Type B pancreatic cell (in vitro differentiated cells): ENCODE results near the gene WNT9A. TPM values are rescaled to one million over a fixed set of nuclear protein-coding genes. Genes with fewer than 3 reads are reported as not detected.
A peak's percentile ranks its signal among the peaks of the same experiment; 100 is the strongest.

Source experiments
- DNase-seq: peaks from one replicate; pipeline ENCODE4 v3.0.0; 2021; ENCODE audit warnings: mixed read lengths; ENCODE audit not compliant: unreplicated experiment; ENCODE audit errors: extremely low spot score
- H3K27ac Mint-ChIP-seq: 2 replicates; pipeline ENCODE4 v1.8.0; 2021; ENCODE audit warnings: mild to moderate bottlenecking, mixed read lengths
- H3K27me3 Mint-ChIP-seq: 2 replicates; pipeline ENCODE4 v1.8.0; 2021; ENCODE audit warnings: mixed read lengths
- H3K36me3 Mint-ChIP-seq: 2 replicates; pipeline ENCODE4 v1.8.0; 2021; ENCODE audit warnings: mixed read lengths
- H3K4me1 Mint-ChIP-seq: one replicate; pipeline ENCODE4 v1.8.0; 2021; ENCODE audit warnings: mixed read lengths; ENCODE audit not compliant: unreplicated experiment
- H3K4me3 Mint-ChIP-seq: 2 replicates; pipeline ENCODE4 v1.8.0; 2021; ENCODE audit warnings: mild to moderate bottlenecking, mixed read lengths
- H3K9me3 Mint-ChIP-seq: 2 replicates; pipeline ENCODE4 v1.8.0; 2021; ENCODE audit warnings: mixed read lengths
- CTCF ChIP-seq: fragments of 200-600 bp; sonication (generic); conservative IDR thresholded peaks from 2 replicates; pipeline ENCODE4 v1.5.0; 2021; ENCODE audit warnings: antibody characterized with exemption, mild to moderate bottlenecking
- total RNA-seq: library from RNA; stranded (reverse); gene quantifications from 2 replicates; pipeline ENCODE4 v1.2.1, GENCODE V29; 2021; ENCODE audit warnings: low replicate concordance

WNT9A gene
- total RNA-seq, 1 donor from 2014 or later = 4.3 TPM

GRCh38 chr1:227902641-227902990 is 45.1 kb downstream of the WNT9A start:
- DNase-seq = no peak
- peaks cover 11% of the 10 kb centered on the region for H3K4me1 Mint-ChIP-seq
- no peak overlapping the region for H3K4me3 Mint-ChIP-seq
- no peak for TF ChIP-seq CTCF
- no peaks in the 10 kb centered on the region for H3K9me3 Mint-ChIP-seq
- no peaks in the 10 kb centered on the region for H3K27me3 Mint-ChIP-seq
- H3K27ac Mint-ChIP-seq = no peak overlapping the region
- H3K36me3 Mint-ChIP-seq = no peaks in the 10 kb centered on the region

GRCh38 chr1:227901906-227902640 is 45.7 kb downstream of the WNT9A start:
- Mint-ChIP-seq H3K27ac (peak overlapping the region; percentile 24), H3K4me3 (no peak overlapping the region), H3K27me3 (no peaks in the 10 kb centered on the region), H3K9me3 (no peaks in the 10 kb centered on the region), H3K36me3 (no peaks in the 10 kb centered on the region), H3K4me1 (peaks cover 8% of the 10 kb centered on the region)
- DNase-seq = no peak
- TF ChIP-seq CTCF = no peak

- Mint-ChIP-seq H3K36me3 (no peaks in the 10 kb centered on the region), H3K27ac (no peak overlapping the region), H3K4me3 (no peak overlapping the region), H3K4me1 (peaks cover 4% of the 10 kb centered on the region), H3K9me3 (no peaks in the 10 kb centered on the region), H3K27me3 (no peaks in the 10 kb centered on the region)
- no peak for TF ChIP-seq CTCF
- DNase-seq = no peak
Observed at GRCh38 chr1:227901239-227901905, 46.4 kb downstream of the WNT9A start.

GRCh38 chr1:227900571-227901051 is 47.1 kb downstream of the WNT9A start:
- peaks cover 4% of the 10 kb centered on the region for H3K4me1 Mint-ChIP-seq
- H3K9me3 Mint-ChIP-seq = no peaks in the 10 kb centered on the region
- H3K27me3 Mint-ChIP-seq = no peaks in the 10 kb centered on the region
- DNase-seq = no peak
- H3K36me3 Mint-ChIP-seq = no peaks in the 10 kb centered on the region
- H3K4me3 Mint-ChIP-seq = no peak overlapping the region
- no peak overlapping the region for H3K27ac Mint-ChIP-seq
- no peak for TF ChIP-seq CTCF

- peak; percentile 56 for DNase-seq
- TF ChIP-seq CTCF = no peak
- Mint-ChIP-seq H3K4me1 (peaks cover 7% of the 10 kb centered on the region), H3K9me3 (no peaks in the 10 kb centered on the region), H3K27me3 (no peaks in the 10 kb centered on the region), H3K4me3 (no peak overlapping the region), H3K36me3 (no peaks in the 10 kb centered on the region), H3K27ac (peak overlapping the region; percentile 6)
Observed at GRCh38 chr1:227899820-227900449, 47.8 kb downstream of the WNT9A start.
